K562 (cell line): ENCODE results near the gene AGFG1. TPM values are rescaled to one million over a fixed set of nuclear protein-coding genes. Genes with fewer than 3 reads are reported as not detected.

ENCODE experiments used
- ATAC-seq: fragments of 200-7000 bp; cut with Tn5 transposase; 3 replicates; pipeline ENCODE4 v1.9.1; 2020; ENCODE audit warnings: moderate library complexity
- BruUV-seq: library from RNA; stranded (reverse); fragments of 400-500 nt; replicated peaks from 2 replicates; lab custom pipeline; 2021; lab: Mats Ljungman, UMichigan
- CTCF ChIA-PET: fragments of 300-600 bp; formaldehyde crosslinking; extraction: SDS; loops from one replicate; lab custom pipeline; 2021; ENCODE audit warnings: low intra/inter-chr PET ratio; lab: Yijun Ruan, JAX
- POLR2A ChIA-PET: fragments of 300-600, 350-650 bp; sonication (Branson Sonifier 250); formaldehyde crosslinking; extraction: SDS; loops from one replicate; lab custom pipeline; 2021; ENCODE audit warnings: antibody characterized with exemption, inconsistent platforms; lab: Yijun Ruan, JAX
- DNase-seq, 4 experiments: peaks; one replicate each; pipeline versions ENCODE4 v3.0.0 to v3.0.0-alpha.2; 2011 to 2018; ENCODE audit warnings: low spot score in 3 of 4, mixed read lengths in 3 of 4; ENCODE audit errors: extremely low read depth in 1 of 4
- FAIRE-seq: peaks from 2 replicates; lab custom pipeline; 2011; peaks lifted over from hg19 to GRCh38; lab: Jason Lieb, UNC
- H2AFZ ChIP-seq: 2 replicates; pipeline ENCODE4 v1.6.0; 2011; ENCODE audit warnings: low read depth, low read length, control low read depth, inconsistent platforms
- H3K27ac ChIP-seq: fragments of 200-600 bp; 3 replicates; pipeline ENCODE4 v1.8.0; 2011; ENCODE audit warnings: low read depth, mild to moderate bottlenecking, control low read depth, inconsistent platforms, low read length, moderate library complexity, mixed read lengths; ENCODE audit errors: extremely low read depth
- H3K27me3 ChIP-seq, 2 experiments: fragments of 300-600 bp in 1 of 2; 2 replicates in 1 of 2; 3 replicates in 1 of 2; pipeline versions ENCODE4 v1.6.0 to v1.8.0; 2011; ENCODE audit warnings: inconsistent platforms in 2 of 2, low read length in 2 of 2, mild to moderate bottlenecking in 1 of 2, mixed read lengths in 1 of 2, moderate library complexity in 1 of 2; ENCODE audit not compliant: control insufficient read depth in 2 of 2, insufficient read depth in 2 of 2
- H3K36me3 ChIP-seq: fragments of 300-600 bp; 3 replicates; pipeline ENCODE4 v1.8.0; 2011; ENCODE audit warnings: mild to moderate bottlenecking, low read length, inconsistent platforms; ENCODE audit not compliant: control insufficient read depth, insufficient read depth
- H3K4me1 ChIP-seq, 2 experiments: fragments of 200-600 bp in 1 of 2; replicated peaks in 1 of 2; 2 replicates in 1 of 2; 3 replicates in 1 of 2; pipeline versions ENCODE4 v1.5.1 to v1.8.0; 2011; ENCODE audit warnings: inconsistent platforms in 2 of 2, low read length in 2 of 2, mild to moderate bottlenecking in 1 of 2, mixed read lengths in 1 of 2, moderate library complexity in 1 of 2; ENCODE audit not compliant: control insufficient read depth in 2 of 2, insufficient read depth in 2 of 2
- H3K4me2 ChIP-seq: 2 replicates; pipeline ENCODE4 v1.6.1; 2011; ENCODE audit warnings: low read length, control low read depth, inconsistent platforms, mixed read lengths; ENCODE audit not compliant: insufficient read depth
- H3K4me3 ChIP-seq: fragments of 200-600 bp; sonication (generic), shearing (Covaris generic); 2 replicates; pipeline ENCODE4 v1.5.1; 2016; ENCODE audit warnings: control low read depth, inconsistent platforms
- H3K79me2 ChIP-seq: fragments of 200-600 bp; 3 replicates; pipeline ENCODE4 v1.8.0; 2011; ENCODE audit warnings: low read length, inconsistent platforms; ENCODE audit not compliant: control insufficient read depth, insufficient read depth
- H3K9ac ChIP-seq, 2 experiments: 2 replicates each; pipeline versions ENCODE4 v1.6.0 to v1.6.1; 2011; ENCODE audit warnings: low read depth in 2 of 2, low read length in 2 of 2, control low read depth in 1 of 2, inconsistent platforms in 1 of 2, mild to moderate bottlenecking in 1 of 2, mixed read lengths in 1 of 2; ENCODE audit not compliant: insufficient read depth in 1 of 2
- H3K9me1 ChIP-seq: one replicate; pipeline ENCODE4 v1.6.0; 2011; ENCODE audit warnings: inconsistent platforms, mild to moderate bottlenecking, low read length, moderate library complexity; ENCODE audit not compliant: control insufficient read depth, insufficient read depth
- H3K9me3 ChIP-seq: replicated peaks from 2 replicates; pipeline ENCODE4 v1.5.1; 2011; ENCODE audit warnings: low read depth, low read length, inconsistent platforms; ENCODE audit not compliant: control insufficient read depth, insufficient read depth
- H4K20me1 ChIP-seq: replicated peaks from 2 replicates; pipeline ENCODE4 v1.6.1; 2011; ENCODE audit warnings: low read length, inconsistent platforms, mixed read lengths; ENCODE audit not compliant: control insufficient read depth, insufficient read depth
- ESRRB ChIP-seq: fragments of 250-450 bp; sonication (Bioruptor Pico); IDR thresholded peaks from 2 replicates; pipeline ENCODE4 v1.5.0; 2020; ENCODE audit warnings: mild to moderate bottlenecking, moderate library complexity, borderline replicate concordance
- JUND ChIP-seq, 2 experiments: IDR thresholded peaks; 2 replicates in 1 of 2; 3 replicates in 1 of 2; pipeline ENCODE4 v1.6.1; 2011; ENCODE audit warnings: borderline replicate concordance in 2 of 2, low read depth in 2 of 2, low read length in 2 of 2, improper control_type of control experiment in 1 of 2, missing biosample characterization in 1 of 2, missing genetic modification characterization in 1 of 2, missing genetic modification reagents in 1 of 2
- SIN3B ChIP-seq: fragments of 450-650 bp; IDR thresholded peaks from 2 replicates; pipeline ENCODE4 v1.6.1; 2017; ENCODE audit warnings: low read depth, mild to moderate bottlenecking, moderate library complexity
- SMARCC2 ChIP-seq: fragments of 450-650 bp; IDR thresholded peaks from 2 replicates; pipeline ENCODE4 v1.6.1; 2017; ENCODE audit warnings: antibody characterized with exemption, moderate library complexity, mild to moderate bottlenecking, low read depth
- ZNF12 ChIP-seq: sonication (generic); formaldehyde crosslinking; IDR thresholded peaks from 2 replicates; pipeline ENCODE4 v1.4.0; 2020; ENCODE audit warnings: mild to moderate bottlenecking, missing genetic modification reagents
- ZNF232 ChIP-seq: sonication (generic); formaldehyde crosslinking; IDR thresholded peaks from 2 replicates; pipeline ENCODE4 v1.8.0; 2022; ENCODE audit warnings: mild to moderate bottlenecking, missing genetic modification reagents
- WGBS: fragments of 100-300 bp; shearing (Covaris generic); methylation state at CpG from one replicate; pipeline ENCODE4 v1.1.6; 2016; ENCODE audit warnings: low coverage, mixed read lengths; ENCODE audit not compliant: insufficient coverage; ENCODE audit errors: missing lambda C conversion rate; 5-methylcytosine and 5-hydroxymethylcytosine counted together
- in situ Hi-C: fragments of 300-500 bp; cut with MboI; formaldehyde crosslinking; loops from 4 replicates; pipeline ENCODE4 v1.15.0; 2018; ENCODE audit warnings: inconsistent platforms, mixed read lengths
- intact Hi-C: fragments of 100-400 bp; cut with micrococcal nuclease; formaldehyde crosslinking; loops from 2 replicates; pipeline ENCODE4 v1.14.2; 2022
- polyA plus RNA-seq, 8 experiments: library from polyadenylated mRNA; depleted of rRNA in 4 of 8; stranded (reverse) in 5 of 8; unstranded in 3 of 8; fragments of >200 nt; fragmentation: Nextera tagmentation in 2 of 8; fragmentation: Illumina TruSeq in 1 of 8; extraction: Ambion mirVana in 2 of 8; extraction: Trizol in 1 of 8; gene quantifications; 2 replicates each; pipeline versions ENCODE4 v1.2.1 to v1.2.3, GENCODE V29; 2011 to 2014; ENCODE audit warnings: inconsistent platforms in 1 of 8, missing spikeins in 1 of 8
- total RNA-seq, 7 experiments: library from RNA; depleted of rRNA in 6 of 7; stranded (reverse); fragments of >200 nt in 6 of 7; fragmentation: Illumina TruSeq in 2 of 7; extraction: Trizol in 2 of 7; gene quantifications; 2 replicates each; pipeline versions ENCODE4 v1.2.1 to v1.2.3, GENCODE V29; 2011 to 2021; ENCODE audit warnings: low replicate concordance in 1 of 7
- TF ChIP-seq, protein P1 (sequence below): sonication (generic); formaldehyde crosslinking; IDR thresholded peaks from 2 replicates; pipeline ENCODE4 v1.8.1; 2022; ENCODE audit warnings: missing genetic modification reagents

The AGFG1 gene
- total and polyA plus RNA-seq, 9 of the 15 experiments (the other 6 are each of a cell fraction or from before 2014, with no cell fraction given): 11.2 to 97.5 (median 36.0) TPM

DNA sequence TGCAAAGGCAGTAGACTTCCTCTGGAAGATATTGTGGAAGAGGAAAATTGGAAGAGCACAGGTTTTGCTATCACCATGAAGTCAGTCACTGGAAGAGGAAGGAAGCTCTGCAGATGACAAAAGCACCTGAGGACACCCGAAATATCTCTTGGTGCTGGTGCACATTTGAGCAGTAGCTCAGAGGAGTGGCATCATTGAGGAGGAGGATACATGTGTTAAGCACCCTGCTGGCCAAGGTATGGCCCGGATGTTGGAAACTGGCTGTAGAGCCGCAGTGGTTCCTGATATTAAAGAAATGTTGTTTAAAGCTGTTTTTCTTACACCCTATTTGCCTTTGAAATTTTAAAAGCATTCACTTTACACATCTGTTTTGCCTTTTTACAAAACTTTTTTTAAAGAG lies 94.1 kb downstream of the AGFG1 start:
- no TSS peak for BruUV-seq
- intact Hi-C loops (no loop called here), in situ Hi-C loops (no loop called here)
- Histone ChIP-seq H3K4me1 (no peaks in the 10 kb centered on the region), H3K79me2 (no peaks in the 10 kb centered on the region), H3K4me3 (no peak overlapping the region), H4K20me1 (no peaks in the 10 kb centered on the region), H3K27ac (no peak overlapping the region), H3K9me3 (no peaks in the 10 kb centered on the region), H3K27me3 (no peaks in the 10 kb centered on the region), H3K9ac (no peak overlapping the region), H3K9me1 (no peaks in the 10 kb centered on the region), H2AFZ (no peak overlapping the region), H3K4me2 (no peak overlapping the region), H3K36me3 (no peaks in the 10 kb centered on the region)
- ChIA-PET POLR2A (no interaction called here), CTCF (no interaction called here)
- FAIRE-seq: no peak
- 55% methylated on average over 3 of the region's 3 CpGs for WGBS
- ATAC-seq: peak; percentile 53; the same call in 2 of the 3 replicates
- no peak for DNase-seq
- TF ChIP-seq, protein P1, sequence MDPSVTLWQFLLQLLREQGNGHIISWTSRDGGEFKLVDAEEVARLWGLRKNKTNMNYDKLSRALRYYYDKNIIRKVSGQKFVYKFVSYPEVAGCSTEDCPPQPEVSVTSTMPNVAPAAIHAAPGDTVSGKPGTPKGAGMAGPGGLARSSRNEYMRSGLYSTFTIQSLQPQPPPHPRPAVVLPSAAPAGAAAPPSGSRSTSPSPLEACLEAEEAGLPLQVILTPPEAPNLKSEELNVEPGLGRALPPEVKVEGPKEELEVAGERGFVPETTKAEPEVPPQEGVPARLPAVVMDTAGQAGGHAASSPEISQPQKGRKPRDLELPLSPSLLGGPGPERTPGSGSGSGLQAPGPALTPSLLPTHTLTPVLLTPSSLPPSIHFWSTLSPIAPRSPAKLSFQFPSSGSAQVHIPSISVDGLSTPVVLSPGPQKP (CRISPR knock-in tag): no peak
- TF ChIP-seq SMARCC2 (no peak), JUND (IDR thresholded peaks at IDR 0.05; ENCODE audit: borderline replicate concordance, low read depth, low read length) (no peak), JUND (tag; IDR thresholded peaks at IDR 0.05; ENCODE audit: borderline replicate concordance, low read depth, low read length) (no peak), ZNF232 (CRISPR knock-in tag) (no peak), ESRRB (CRISPR knock-in tag) (no peak), ZNF12 (no peak), SIN3B (no peak)
